Left lung (tissue), 10 donors: Measurements from ENCODE around the gene SMIM17. TPM values are rescaled to one million over a fixed set of nuclear protein-coding genes. Genes with fewer than 3 reads are reported as not detected.
"Not testable (repeated sequence)": the region's sequence is repeated elsewhere in the genome, so short reads cannot be mapped to it uniquely, and the experiment has no call there.

Experiments used
- ATAC-seq: fragments of 200-7000 bp; cut with Tn5 transposase; one replicate; pipeline ENCODE4 v1.9.1; 2020; ENCODE audit warnings: moderate library complexity
- DNase-seq, 4 donors: peaks; one replicate each; pipeline ENCODE4 v3.0.0-alpha.2; 2013 to 2020
- H3K27ac ChIP-seq, 2 donors: fragments of 200-600 bp; sonication (generic) in 1 of 2; one replicate each; pipeline versions ENCODE4 v1.5.0 to v1.8.0; 2020 to 2021
- H3K27me3 ChIP-seq, 2 donors: fragments of 200-600 bp; sonication (generic) in 1 of 2; one replicate each; pipeline versions ENCODE4 v1.5.0 to v1.8.0; 2020 to 2021
- H3K36me3 ChIP-seq, 2 donors: fragments of 200-600 bp; sonication (generic) in 1 of 2; one replicate each; pipeline versions ENCODE4 v1.5.0 to v1.8.0; 2020 to 2021
- H3K4me1 ChIP-seq, 2 donors: fragments of 200-600 bp; one replicate each; pipeline ENCODE4 v1.8.0; 2021
- H3K4me3 ChIP-seq, 2 donors: fragments of 200-600 bp; sonication (generic) in 1 of 2; one replicate each; pipeline versions ENCODE4 v1.5.0 to v1.8.0; 2020 to 2021; ENCODE audit warnings: mild to moderate bottlenecking in 1 of 2
- H3K9me3 ChIP-seq, 2 donors: fragments of 200-600 bp; sonication (generic) in 1 of 2; one replicate each; pipeline versions ENCODE4 v1.5.0 to v1.8.0; 2020 to 2021
- CTCF ChIP-seq, 2 donors: fragments of 200-600 bp; sonication (generic) in 1 of 2; IDR thresholded peaks; one replicate each; pipeline versions ENCODE4 v1.5.0 to v1.8.0; 2021; ENCODE audit warnings: antibody characterized with exemption in 2 of 2
- intact Hi-C, 2 donors: fragments of 100-400 bp; cut with DNase I; formaldehyde crosslinking; loops; one replicate each; pipeline versions ENCODE4 v1.11.2 to v1.14.2; 2022
- polyA plus RNA-seq, 6 donors: library from polyadenylated mRNA; unstranded; fragments of 120-200 nt; gene quantifications; one replicate each; pipeline ENCODE4 v1.2.1, GENCODE V29; 2013; ENCODE audit not compliant: insufficient read length in 6 of 6
- total RNA-seq, 2 donors: library from RNA; stranded (reverse); fragmentation: NEBNext Ultra II Directional; extraction: Animal tissue kit (Norgen Biotek cat#: 25700); gene quantifications; one replicate each; pipeline ENCODE4 v1.2.1, GENCODE V29; 2021
- donor health status: DM: no; HTN: yes; CAD: no.
- donor health status: DM: no; HTN: no; CAD: no.

Gene SMIM17
- total and polyA plus RNA-seq, 8 donors, result 3.0 to 3.8 (median 3.4) TPM; not detected in 2

- H3K4me3 ChIP-seq, result peak overlapping the region; percentile 56 to 62
- TF ChIP-seq CTCF (IDR thresholded peaks at IDR 0.05), result no peak
- H3K27me3 ChIP-seq, result no peaks in the 10 kb centered on the region
- DNase-seq (no peak), ATAC-seq (peak; percentile 44)
- H3K9me3 ChIP-seq, result peaks cover 0 to 25% of the 10 kb centered on the region in 2 donors
- intact Hi-C loops, result no loop called here
- H3K36me3 ChIP-seq, result no peaks in the 10 kb centered on the region
- H3K4me1 ChIP-seq, result peaks cover 9 to 16% of the 10 kb centered on the region in 2 donors
- H3K27ac ChIP-seq, result peak overlapping the region in 1 of 2 donors; percentile 18
Measured at GRCh38 chr19:56670961-56671612, 28.1 kb downstream of the SMIM17 start.

- peak; percentile 98 for ATAC-seq
Measured at GRCh38 chr19:56671613-56671994, 28.6 kb downstream of the SMIM17 start, which contains the start of gene ZNF835. ZNF835 (minus strand) TSS chr19:56671757; CDS start chr19:56665198, 6,559 bp downstream.

GRCh38 chr19:56672610-56673009 is 29.7 kb downstream of the SMIM17 start:
- DNase-seq, intact Hi-C loops, H3K4me3 ChIP-seq, H3K27ac ChIP-seq, ATAC-seq, H3K27me3 ChIP-seq, H3K36me3 ChIP-seq: not testable (repeated sequence)
- Histone ChIP-seq H3K9me3 (peaks cover 0 to 18% of the 10 kb centered on the region in 2 donors), H3K4me1 (peaks cover 9 to 16% of the 10 kb centered on the region in 2 donors)

More at GRCh38 chr19:56671613-56671994, 28.6 kb downstream of the SMIM17 start, which contains the start of gene ZNF835:
- peaks cover 9 to 16% of the 10 kb centered on the region in 2 donors for H3K4me1 ChIP-seq
- H3K36me3 ChIP-seq, result no peaks in the 10 kb centered on the region
- no peaks in the 10 kb centered on the region for H3K27me3 ChIP-seq
- TF ChIP-seq CTCF (IDR thresholded peaks at IDR 0.05), result peak in 1 of 2 donors; percentile 37
- H3K27ac ChIP-seq, result peak within 1 kb of the TSS in 1 of 2 donors; percentile 18
- H3K4me3 ChIP-seq, result peak within 1 kb of the TSS; percentile 56 to 62
- intact Hi-C loops, result no loop called here
- peaks cover 0 to 25% of the 10 kb centered on the region in 2 donors for H3K9me3 ChIP-seq
- peak; percentile 84 to 96 (median 94) for DNase-seq

- H3K4me1 ChIP-seq, result no peaks in the 10 kb centered on the region
- DNase-seq, result no peak
- no peak for TF ChIP-seq CTCF (IDR thresholded peaks at IDR 0.05)
- H3K4me3 ChIP-seq, result no peak overlapping the region
- H3K36me3 ChIP-seq, result no peaks in the 10 kb centered on the region
- intact Hi-C loops, result no loop called here
- H3K27ac ChIP-seq, result no peak overlapping the region
- H3K27me3 ChIP-seq, result no peaks in the 10 kb centered on the region
- peaks cover 0 to 34% of the 10 kb centered on the region in 2 donors for H3K9me3 ChIP-seq
- ATAC-seq, result peak; percentile 30
Measured at GRCh38 chr19:56678205-56678604, 35.2 kb downstream of the SMIM17 start.

GRCh38 chr19:56681702-56682101 is 38.7 kb downstream of the SMIM17 start:
- no peak for TF ChIP-seq CTCF (IDR thresholded peaks at IDR 0.05)
- intact Hi-C loops, result no loop called here
- no peaks in the 10 kb centered on the region for H3K36me3 ChIP-seq
- no peaks in the 10 kb centered on the region for H3K4me1 ChIP-seq
- ATAC-seq (no peak), DNase-seq (no peak)
- H3K27ac ChIP-seq, result no peak overlapping the region
- no peak overlapping the region for H3K4me3 ChIP-seq
- H3K9me3 ChIP-seq, result peaks cover 0 to 42% of the 10 kb centered on the region in 2 donors
- H3K27me3 ChIP-seq, result no peaks in the 10 kb centered on the region
